Activated T-helper 9 cell treated with anti-CD3 and anti-CD28 coated beads, Interleukin-2, amount 50 U/mL, for 16 hours (primary cell): ENCODE results near the gene PTPN6.

Experiments used
- DNase-seq: peaks from one replicate; pipeline ENCODE4 v3.0.0-alpha.2; 2020; ENCODE audit warnings: low read depth

PTPN6 gene

DNA sequence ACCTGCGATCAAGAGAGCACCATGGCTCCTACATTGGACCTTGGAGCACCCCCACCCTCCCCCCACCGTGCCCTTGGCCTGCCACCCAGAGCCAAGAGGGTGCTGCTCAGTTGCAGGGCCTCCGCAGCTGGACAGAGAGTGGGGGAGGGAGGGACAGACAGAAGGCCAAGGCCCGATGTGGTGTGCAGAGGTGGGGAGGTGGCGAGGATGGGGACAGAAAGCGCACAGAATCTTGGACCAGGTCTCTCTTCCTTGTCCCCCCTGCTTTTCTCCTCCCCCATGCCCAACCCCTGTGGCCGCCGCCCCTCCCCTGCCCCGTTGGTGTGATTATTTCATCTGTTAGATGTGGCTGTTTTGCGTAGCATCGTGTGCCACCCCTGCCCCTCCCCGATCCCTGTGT, 9.4 kb upstream of the PTPN6 start:
- DNase-seq = no peak

DNA sequence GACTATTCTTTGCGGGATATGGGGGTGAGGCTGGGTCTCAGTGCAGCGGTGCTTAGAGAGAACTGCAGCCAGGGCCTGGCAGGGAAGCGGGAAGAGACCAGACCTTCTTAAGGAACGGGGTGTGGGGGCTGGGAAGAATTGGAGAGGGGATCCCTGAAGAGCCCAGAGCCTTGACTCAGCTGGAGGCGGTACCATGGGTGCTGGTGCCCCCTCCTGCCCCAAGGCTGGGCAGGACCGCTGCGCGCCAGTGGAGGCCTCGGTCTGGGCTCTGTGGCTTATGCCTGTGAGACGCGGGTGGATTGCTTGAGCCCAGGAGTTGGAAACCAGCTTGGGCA, 8.9 kb upstream of the PTPN6 start:
- no peak for DNase-seq

GRCh38 chr12:6943389-6943721, 7.8 kb upstream of the PTPN6 start:
- no peak for DNase-seq

DNA sequence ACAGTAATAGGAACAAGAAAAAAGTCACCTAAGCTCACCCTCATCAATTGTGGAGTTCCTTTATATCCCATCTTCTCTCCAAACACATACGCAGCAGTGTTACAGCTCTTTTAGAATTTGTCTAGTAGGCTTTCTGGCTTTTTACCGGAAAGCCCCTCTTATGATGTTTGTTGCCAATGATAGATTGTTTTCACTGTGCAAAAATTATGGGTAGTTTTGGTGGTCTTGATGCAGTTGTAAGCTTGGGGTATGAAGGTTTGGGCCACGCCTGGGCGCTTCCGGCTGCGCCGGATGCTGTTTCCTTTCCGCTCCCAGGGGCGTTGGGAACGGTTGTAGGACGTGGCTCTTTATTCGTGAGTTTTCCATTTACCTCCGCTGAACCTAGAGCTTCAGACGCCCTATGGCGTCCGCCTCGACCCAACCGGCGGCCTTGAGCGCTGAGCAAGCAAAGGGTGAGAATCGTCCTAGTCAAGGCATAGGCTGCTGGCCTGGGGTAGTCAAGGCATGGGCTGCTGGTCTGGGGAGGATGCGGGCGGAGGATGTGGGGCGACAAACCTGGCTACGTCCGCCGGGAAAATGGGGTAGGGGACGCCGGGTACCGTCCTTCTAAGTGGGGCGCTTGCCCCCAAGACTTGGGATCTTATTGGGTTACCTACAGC, 7.3 kb upstream of the PTPN6 start, which contains the start of the genes C12orf57 and RNU7-1:
TSS of gene C12orf57 (plus strand) at position 301 of the 659 bp plus-strand sequence. CDS start at position 401, 100 bp downstream.
TSS of gene RNU7-1 (plus strand) at position 95 of the 659 bp plus-strand sequence.
- DNase-seq = peak; percentile 66

DNA sequence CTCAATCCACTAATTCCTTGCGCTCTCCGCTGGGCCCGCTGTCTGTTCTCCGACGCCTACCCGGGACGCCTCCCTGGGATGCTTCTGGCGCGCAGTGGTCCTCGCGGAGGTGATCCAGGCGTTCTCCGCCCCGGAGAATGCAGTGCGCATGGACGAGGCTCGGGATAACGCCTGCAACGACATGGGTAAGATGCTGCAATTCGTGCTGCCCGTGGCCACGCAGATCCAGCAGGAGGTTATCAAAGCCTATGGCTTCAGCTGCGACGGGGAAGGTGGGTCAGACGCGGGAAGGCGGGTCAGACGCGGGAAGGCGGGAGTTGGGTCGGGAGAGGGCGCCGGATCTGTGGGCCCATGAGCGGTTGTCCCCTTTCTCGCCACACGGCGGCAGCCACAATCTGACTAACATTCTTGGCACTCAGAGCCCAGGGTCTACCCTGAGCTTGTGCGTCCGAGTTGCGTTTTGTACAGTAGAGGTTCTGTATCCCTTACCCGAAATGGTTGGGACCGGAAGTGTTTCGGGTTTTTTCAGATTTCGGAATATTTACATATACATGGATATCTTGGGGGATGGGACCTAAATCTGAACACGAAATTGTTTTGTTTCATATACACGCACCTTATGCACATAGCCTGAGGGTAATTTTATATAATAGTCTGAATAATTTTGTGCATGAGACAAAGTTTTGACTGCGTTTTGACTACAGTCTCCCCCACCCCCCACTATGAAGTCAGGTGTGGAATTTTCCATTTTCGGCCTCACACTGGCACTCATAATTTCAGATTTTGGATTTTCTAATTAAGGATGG, 6.6 kb upstream of the PTPN6 start:
- peak; percentile 77 for DNase-seq

GRCh38 chr12:6945613-6946012, 5.5 kb upstream of the PTPN6 start:
- no peak for DNase-seq

- no peak for DNase-seq
These were observed 4.9 kb upstream of the PTPN6 start for GRCh38 chr12:6946033-6946919.

GRCh38 chr12:6946920-6947374, 4.2 kb upstream of the PTPN6 start:
- DNase-seq = no peak

DNA sequence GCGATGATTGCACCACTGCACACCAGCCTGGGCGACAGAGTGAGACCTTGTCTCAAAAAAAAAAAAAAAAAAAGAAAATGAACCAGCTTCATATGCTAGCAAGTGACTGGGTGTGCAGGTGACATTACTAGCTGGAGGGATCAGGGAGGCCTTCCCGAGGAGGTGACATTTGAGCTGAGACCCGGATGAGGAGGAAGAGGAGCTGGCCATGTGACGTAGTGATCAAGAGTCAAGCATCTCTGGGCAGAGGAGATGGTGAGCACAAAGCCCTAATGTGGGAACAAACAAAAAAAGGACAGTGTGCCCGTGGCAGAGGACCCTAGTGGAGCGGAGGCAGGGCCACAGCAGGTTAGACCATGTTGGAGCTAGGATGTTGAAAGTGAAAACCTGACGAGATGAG, 3.5 kb upstream of the PTPN6 start:
- no peak for DNase-seq

- DNase-seq = no peak
These were observed 2.1 kb upstream of the PTPN6 start for GRCh38 chr12:6948873-6949594.

GRCh38 chr12:6950401-6950801, 755 bp upstream of the PTPN6 start:
- no peak for DNase-seq

- no peak for DNase-seq
These were observed 480 bp downstream of the PTPN6 start for GRCh38 chr12:6951551-6952120.

GRCh38 chr12:6952121-6952862, 1.1 kb downstream of the PTPN6 start:
- no peak for DNase-seq

- no peak for DNase-seq
These were observed 1.8 kb downstream of the PTPN6 start for GRCh38 chr12:6952863-6953441.

DNA sequence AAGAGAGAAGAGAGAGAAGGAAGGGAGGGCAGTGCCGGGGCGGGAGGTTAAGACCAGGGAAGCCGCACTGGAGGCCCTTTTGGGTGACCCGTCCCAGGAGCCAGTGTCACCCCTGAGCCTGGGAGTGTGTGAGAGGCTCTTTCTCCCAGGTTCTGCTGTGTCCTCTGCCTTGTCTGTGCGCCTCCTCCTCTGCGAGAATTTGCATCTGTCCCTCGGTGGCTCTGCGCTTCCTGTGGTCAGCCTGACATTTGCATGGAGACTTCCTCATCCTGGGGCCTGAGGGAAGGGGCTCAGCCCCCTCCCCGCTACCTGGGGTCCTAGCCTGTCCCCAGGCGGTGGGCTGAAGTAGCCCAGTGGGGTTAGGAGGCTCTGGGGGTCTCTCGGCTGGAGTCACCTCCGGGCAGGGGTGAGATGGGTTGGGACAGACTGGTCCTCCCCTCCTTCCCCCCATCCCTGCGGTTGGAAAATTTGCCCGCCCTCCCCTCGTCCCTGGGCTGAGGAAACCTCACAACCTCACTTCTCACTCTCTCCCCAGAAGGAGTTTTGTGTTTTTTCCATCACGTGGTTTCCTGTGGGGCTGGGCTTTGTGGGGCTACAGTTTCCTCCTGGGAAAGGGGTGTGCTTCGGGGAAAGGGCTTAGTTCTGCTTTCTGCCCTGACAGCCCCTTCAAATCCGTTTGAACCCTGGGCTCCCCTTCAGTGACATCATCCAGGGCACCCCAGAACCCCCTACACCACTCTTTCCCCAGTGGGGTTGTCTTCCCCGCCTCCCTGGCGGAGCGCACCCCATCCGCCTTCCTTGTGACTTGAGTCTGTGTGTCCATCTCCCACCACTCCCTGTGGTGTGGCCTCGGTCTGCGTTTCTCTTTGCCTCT, 2.5 kb downstream of the PTPN6 start:
- peak; percentile 74 for DNase-seq

- no peak for DNase-seq
These were observed 3.4 kb downstream of the PTPN6 start for GRCh38 chr12:6954316-6955107.

DNA sequence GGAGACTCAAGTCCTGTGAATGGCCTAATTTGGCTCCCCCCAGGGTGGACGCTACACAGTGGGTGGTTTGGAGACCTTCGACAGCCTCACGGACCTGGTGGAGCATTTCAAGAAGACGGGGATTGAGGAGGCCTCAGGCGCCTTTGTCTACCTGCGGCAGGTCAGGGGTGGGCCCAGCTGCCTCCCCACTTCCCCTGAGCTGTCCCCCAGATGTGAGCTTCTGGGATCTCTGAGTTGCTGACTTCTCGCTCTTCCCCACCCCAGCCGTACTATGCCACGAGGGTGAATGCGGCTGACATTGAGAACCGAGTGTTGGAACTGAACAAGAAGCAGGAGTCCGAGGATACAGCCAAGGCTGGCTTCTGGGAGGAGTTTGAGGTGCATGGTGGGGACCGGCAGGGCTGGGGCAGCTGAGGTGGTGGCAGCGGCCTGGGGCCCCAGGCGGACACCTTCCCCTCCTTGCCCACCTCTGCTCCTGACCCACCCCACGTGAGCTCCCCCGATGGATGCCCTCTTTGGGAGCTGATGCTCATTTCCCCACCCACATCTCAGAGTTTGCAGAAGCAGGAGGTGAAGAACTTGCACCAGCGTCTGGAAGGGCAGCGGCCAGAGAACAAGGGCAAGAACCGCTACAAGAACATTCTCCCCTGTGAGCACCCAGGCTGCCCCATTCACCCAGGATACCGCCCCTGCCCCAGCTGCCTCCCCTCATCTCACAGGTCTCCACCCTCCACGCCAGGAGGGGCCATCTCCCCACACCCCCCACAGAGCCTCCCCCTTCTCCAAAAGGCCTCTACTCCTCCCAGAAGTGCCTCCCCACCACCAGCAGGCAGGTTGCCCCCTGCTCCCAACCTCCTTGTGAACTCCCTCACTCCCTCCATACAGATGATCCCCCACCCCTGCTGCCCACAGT, 4.2 kb downstream of the PTPN6 start:
- no peak for DNase-seq
